Activated CD8-positive, alpha-beta memory T cell treated with anti-CD3 and anti-CD28 coated beads, Interleukin-2, amount 50 U/mL, for 24 hours (primary cell): ENCODE results near the gene AKAP1.
"Not testable (repeated sequence)": the region's sequence is repeated elsewhere in the genome, so short reads cannot be mapped to it uniquely, and the experiment has no call there.

Experiments
- DNase-seq: peaks from one replicate; pipeline ENCODE4 v3.0.0-alpha.2; 2020; ENCODE audit errors: extremely low read depth

Gene AKAP1

DNA sequence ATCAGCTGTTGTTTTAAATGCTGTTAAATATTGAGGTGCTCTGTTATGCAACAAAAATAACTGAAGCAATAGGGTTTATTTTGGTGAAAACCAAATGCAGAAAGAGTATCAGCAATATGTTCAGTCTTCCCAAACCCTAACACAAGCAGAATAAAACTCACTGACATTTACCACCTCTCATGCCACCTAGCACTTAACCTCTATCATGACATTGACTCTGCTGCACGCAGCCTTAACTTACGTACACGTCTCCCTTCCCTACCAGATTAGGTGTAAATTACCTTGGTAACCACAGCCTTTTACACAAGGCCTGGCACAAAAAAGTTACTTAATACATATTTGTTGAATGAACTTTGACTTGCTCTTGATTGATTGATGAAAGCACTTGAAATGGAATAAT, 9.9 kb upstream of the AKAP1 start:
- no peak for DNase-seq

DNA sequence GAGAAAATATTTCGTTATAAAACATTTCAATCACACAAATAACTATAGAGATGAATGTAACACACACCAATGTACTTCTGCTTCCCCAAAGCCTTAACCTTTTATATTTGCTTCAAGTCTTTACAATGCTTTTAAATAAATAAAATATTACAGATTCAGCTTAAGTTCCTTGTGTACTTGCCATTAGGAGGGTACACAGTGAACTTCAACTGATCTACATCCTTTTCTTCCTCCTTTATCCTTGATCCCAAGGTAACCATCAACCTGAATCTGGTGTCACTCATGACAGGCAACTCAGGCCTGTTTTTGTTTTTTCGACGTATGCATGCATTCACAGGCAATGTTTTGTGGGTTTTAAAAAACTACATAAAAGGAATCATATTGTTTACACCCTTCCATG, 9.3 kb upstream of the AKAP1 start:
- DNase-seq, result no peak

DNA sequence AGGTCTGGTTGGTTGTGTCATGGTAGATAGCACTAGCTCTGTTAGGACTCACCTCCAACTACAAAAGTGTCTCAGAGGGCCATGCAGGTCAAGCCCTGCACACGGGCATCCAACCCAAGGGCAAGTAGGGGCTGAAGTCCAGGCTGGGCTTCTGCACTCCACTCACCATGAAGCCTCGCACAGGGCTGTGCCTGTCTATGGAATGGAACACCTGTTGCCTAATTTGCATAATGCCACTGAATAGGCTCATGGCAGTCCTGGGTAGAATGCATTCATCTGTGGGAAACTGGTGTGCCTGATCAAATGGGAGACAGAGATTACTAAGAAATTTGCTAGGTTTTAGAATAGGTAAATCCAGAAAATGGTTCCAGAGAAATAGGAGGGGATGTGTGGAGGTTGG, 8.0 kb upstream of the AKAP1 start:
- DNase-seq, result no peak

DNA sequence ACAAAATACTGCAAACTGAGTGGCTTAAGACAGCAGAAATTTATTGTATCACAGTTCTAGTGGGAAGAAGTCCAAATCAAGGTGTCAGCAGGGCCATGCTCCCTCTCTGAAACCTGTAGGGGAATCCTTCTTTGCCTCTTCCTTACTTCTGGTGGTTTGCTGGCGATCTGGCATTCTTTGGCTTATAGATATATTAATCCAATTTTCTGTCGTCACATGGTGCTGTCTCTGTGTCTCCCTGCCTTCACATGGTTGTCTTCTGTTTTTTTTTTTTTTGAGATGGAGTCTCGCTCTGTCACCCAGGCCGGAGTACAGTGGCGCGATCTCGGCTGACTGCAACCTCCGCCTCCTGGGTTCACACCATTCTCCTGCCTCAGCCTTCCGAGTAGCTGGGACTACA, 6.8 kb upstream of the AKAP1 start:
- no peak for DNase-seq

DNA sequence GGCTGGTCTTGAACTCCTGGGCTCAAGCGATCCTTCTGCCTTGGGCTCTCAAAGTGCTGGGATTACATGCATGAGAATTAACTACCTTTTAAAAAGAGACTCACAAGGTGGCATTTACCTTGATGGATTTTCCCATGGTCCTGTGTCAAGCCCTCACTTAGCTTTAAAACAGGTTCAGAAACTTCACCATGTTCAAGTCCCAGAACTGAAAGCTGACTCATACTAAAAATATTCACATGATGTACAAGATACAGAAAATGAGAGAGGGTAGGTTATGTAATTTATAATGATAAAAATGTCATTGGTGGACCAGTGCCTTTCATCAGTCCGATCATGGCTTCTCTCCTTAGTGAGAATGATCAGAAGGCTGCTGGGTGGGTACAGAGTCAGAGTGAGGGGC, 4.3 kb upstream of the AKAP1 start:
- no peak for DNase-seq

DNA sequence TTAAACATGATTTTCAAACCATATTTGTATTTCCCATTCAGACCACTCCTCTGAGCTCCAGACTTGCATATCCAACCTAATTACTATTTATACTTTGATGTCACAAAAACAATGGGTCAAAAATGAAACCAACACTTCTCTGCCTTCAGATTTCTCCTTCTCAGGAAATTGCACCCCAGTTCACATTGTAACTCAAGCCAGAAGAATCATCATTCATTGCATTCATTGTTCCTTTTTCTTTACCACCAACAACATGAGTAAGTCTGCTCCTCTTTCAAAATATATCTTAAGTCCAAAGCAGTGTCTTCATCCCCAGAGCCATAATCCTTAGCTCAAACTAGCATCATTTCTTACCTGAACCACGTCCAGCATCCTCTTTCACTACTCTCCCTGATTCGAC, 2.6 kb upstream of the AKAP1 start:
- DNase-seq, result no peak

DNA sequence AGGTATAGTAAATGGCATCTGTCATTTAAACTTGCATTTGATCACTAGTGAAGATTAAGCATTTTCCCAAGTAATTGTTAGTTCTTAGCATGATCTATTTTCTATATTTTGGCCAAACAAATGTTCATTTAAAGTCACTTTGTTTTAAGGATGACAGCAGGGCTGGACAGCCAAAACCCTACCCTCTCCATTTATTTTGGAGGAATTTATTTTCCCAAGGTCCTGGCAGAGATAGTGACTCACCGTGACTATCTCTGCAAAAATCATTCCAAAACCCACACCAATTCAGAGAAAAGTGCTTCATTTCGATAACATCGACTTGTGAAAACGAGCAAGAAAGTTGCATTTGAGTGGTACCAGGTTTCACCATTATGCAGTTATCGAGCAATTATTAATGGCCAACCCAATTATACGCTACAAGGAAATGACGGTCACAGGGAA, 665 bp upstream of the AKAP1 start:
- DNase-seq, result no peak

DNA sequence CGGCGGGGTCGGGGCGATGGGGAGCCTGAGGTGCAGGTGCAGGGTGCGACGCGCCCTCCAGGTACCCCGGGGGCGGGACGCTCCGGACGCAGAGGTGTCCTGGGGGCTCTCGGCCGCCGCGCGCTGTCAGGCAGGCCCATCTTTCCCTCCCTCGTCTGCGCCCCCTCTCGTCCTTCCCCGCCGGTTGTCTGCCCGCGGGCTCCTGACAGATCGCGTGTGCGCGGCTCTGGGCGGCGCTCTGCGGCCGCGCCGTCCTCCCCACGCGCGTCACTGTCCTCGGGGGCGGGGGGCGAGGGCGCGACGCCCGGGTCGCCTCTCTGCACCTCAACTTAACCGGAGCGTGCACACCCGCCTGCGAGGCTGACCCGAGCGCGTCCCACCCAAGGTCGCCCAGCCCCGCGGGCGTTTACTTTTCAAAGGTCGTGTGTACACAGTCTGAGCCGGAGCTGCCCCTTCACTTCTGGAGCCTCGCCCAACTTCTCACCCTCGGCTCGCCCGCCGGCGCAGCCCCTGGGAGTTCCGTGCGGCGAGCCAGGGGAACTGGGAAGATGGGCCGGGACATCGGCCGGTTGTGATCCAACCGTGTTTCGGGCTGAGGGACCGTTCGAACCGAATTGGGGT, 512 bp downstream of the AKAP1 start:
- peak; percentile 14 for DNase-seq

DNA sequence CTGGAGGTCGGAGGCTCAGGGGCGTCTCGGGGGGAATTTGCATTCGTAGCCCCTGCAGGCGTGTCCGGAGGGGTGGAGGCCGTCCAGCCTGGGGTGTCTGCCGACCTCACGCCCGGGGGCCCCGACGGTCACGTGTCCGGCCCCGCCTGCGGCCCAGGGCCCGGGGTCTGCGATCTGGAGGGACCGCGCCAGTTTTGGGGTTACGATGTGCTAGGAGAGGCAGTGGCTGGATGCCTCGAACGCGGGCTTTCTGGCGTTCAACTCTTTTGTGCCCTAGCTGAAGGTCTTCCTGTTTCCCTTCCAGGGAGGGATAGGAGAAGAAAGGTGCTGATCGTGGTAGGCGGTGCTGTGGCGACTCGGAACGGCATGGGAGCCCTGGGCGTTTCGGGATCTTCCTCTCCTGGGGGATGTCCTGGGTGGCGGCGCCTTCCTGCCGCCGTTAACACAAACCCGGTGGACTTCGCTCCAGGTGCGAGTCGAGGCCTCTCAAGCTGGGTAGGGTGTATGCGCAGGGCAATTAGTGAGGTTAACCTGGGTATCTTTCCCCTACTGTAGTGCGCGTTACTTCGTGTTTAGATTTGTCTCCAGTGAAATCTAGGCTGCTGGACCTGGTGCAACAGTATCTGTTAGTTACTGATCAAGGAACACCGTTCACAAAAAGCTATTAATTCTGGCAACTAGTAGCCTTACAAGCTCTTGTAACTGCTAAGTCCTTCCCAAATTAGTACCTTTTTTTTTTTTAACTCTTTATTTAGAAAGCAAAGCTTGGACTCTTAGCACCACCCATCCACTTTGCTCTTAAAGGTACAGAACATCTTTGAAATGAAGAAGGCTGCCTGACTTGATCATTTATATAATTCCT, 1.3 kb downstream of the AKAP1 start:
- DNase-seq, result no peak

DNA sequence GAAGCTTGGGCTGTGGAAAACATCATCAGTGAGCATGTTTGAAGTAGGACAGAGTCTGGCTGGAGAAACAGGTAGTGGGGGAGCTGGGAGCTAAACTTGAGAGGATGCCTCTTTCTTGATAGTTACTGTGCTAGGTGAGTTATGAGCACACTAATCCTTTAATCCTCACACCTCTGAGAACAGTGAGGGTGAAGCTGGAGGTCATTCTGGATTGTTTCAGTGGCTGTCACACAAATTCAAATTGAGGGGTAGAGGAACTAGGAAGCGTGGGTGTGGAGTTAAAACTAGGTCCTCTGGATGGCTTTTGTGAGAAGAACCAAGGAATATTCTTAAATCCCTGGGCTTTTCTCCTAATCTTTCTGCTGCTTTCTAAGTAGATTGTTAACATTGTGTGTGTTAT, 3.3 kb downstream of the AKAP1 start:
- DNase-seq, result no peak

DNA sequence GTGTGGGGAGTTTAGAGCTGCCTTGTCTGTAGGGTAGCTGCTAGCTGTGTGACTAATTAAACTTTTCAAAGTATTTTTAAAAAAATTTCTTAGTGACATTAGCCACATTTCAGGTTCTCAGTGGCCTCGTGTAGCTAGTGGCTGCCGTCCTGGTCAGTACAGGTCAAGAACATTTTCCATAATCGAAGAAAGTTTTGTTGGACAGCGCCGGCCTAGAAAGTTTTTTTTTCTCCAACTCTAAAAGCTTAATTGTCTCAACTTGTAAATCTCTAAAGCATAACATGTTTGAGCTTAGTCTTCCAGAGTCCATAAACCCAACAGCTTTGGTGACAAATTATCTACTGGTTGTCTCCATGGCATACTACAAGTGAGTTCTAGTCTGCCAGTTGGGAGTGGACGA, 4.3 kb downstream of the AKAP1 start:
- DNase-seq, result no peak

DNA sequence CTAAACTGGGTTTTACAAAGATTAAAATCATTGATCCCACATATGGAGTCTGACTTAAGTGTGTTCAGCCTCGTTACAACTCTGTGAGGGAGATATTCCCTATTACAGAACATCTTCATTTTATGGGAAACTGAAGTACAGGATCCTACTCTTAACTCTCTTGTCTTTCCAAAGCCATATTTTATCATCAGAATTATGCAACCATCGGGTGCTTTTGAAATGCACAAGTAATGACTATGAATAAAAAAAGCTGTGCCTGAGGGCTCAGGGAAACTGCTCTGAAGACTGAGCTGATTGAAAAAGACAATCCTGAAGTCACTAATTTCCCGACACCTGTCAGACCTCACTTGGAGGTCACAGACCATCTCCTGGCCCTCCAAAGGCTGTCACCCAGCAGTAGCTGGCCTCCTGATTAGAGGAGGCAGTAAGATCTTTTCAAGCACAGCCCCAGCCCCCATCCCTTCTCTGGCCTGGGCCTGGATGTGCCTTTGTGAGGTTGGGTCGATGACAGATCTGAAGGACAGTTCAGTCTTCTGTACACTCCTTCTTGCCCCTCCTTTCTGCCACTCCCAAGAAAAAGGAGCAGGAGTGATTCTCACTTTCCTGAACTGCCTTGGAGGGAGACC, 5.6 kb downstream of the AKAP1 start:
- DNase-seq, result no peak

DNA sequence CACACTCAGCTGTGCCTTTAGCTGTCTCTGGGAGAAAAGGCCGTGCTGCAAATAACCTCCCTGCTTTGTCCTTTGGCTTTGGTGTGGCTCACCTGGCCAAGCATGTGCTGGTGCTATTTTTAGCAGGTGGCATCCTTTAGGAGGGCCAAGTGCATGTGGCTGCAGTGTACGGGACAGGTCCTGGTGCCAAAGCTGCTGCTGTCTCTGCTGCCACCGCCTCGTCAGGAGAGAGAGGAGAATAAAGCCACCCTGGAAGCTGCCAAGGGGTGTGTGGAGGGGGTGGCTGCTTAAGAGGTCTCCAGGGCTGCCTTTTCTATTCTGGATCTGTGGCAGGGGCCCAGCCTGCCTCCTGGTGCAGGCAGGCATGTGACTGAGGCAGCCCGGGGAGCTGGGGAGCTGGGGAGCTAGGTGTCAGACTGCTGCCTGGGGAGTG, 6.2 kb downstream of the AKAP1 start:
- no peak for DNase-seq

DNA sequence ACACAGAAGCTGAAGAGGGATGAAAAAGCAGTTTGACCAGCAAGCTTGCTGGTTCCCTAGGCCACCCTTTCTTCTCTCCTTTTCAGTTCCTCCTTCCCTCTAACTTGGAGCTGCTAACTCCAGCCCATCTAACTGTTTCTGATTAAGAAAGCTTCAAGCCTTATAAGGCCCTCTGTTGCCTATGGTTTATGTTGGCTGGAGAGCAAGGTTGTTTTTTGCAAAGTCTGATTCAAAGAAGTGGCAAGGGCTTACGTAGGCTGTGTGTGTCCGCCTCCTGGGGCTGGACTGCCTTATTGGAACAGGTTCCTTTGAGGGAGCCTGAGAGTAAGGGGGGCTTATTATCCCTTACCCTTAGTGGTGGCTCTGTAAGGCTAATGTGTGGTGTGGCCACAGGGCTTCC, 7.1 kb downstream of the AKAP1 start:
- DNase-seq, result no peak

DNA sequence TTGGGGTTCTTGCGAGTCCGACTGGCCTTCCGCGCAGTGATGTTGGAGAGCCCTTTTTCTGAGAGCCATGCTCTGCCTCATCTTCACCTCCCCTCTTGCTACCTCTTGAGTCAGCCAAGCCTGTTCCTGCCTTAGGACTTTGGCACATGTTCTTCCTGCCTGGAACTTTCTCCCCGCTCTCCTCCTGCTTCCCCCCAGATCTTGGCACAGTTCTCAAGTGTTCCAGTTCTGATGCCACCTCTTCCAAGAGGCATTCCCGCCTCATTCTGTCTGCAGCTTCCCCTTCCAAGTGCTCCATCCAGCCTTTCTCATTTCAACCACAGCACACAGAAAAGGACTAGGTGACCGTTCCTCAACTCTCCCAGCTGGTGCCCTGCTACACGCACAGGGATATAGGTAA, 7.7 kb downstream of the AKAP1 start:
- DNase-seq, result no peak

DNA sequence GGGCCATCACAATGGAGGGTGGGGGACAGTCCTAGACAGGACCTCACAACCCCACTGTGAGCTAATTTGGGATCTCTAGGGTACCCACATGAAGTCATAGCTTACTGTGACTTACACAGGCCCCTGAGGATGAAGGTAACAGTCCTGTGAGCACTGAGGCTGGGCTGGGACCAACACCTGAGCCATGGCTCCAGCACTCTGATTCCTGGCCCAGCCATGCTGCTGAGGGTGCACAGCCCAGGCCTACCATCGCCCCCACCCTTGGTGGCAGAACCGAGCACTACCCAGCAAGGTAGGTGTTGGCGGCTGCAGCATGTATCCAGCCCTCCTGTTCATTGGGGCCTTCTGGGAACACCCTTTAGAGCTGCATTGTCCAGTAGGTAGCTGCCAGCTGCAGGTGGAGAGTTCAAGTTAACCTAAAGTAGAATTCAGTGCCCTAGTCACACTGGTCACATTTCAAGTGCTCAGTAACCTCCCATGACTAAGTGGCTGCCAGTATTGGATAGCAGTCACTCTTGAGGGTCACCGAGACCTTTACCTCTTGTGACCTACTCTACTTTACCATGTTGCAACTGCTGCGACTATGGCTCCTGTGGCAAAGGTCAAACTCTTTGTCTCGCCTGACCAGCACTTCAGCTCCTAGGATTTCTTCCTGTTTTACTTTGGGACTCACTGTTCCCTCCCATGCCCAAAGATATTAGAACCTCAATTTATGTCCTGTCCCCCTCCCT, 11.6 kb downstream of the AKAP1 start:
- no peak for DNase-seq

DNA sequence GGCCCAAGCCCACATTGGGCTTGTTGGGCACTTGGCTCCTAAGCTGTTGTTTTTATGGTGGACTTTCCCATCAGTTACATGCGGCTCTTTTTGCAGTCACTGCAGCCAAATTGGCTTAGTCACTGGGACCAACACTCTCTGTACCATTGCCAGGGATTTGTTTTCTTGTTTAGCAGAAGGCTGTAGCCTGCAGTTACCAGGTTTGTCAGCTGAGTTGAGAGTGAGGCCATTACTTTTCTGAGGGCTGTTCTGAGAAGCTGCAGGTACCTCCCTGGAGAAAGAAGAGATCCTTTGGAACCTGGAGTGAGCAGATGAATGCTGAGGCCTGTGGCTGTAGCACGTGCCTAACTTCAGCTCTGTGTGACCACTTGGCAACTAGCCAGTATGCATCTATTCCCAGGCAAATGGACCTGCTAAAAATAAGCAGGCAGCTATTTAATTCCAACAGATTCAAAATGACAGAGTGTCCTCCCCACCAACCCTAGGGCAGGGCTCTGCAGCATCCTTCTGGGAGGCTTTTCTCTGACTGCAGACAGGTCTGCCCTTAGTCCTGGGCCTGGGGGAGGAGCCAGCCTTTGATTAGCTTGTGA, 12.9 kb downstream of the AKAP1 start:
- no peak for DNase-seq

DNA sequence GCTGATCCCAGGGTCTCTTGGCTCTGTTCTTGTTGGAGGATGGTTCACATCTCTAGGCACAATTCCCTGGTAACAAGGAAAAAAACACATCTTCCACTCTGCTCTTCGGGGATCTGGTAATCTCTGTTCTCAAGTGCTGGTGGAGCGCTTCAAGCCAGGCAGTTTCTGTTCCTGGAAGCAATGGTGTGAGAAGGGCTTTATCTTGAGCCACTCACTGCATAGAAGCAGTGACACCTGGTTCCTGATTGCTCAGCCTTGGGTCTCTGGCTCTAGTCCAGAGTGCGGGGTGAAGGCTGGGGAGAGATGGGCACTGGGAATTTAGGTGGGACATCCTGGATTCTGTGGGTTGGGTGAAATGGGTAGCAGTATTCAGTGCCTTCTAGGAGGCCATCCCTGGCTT, 14.1 kb downstream of the AKAP1 start:
- no peak for DNase-seq

DNA sequence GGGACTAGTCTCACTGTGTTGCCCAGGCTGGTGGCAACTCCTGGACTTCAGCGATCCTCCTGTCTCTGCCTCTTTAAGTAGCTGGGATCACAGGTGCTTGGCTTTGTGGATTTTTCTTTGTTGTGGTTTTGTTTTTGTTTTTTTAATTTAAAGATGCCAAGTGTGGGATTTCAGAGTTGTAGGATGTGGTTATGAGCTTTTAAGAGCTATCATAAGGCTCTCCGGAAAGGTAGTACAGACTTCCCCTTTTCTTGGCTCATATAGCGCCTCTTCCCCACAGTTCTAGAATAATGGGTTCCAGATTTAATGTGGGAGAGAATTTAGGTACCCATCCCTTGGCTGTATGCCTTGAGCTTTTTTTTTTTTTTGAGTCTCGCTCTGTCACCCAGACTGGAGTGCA, 17.1 kb downstream of the AKAP1 start:
- DNase-seq, result no peak

DNA sequence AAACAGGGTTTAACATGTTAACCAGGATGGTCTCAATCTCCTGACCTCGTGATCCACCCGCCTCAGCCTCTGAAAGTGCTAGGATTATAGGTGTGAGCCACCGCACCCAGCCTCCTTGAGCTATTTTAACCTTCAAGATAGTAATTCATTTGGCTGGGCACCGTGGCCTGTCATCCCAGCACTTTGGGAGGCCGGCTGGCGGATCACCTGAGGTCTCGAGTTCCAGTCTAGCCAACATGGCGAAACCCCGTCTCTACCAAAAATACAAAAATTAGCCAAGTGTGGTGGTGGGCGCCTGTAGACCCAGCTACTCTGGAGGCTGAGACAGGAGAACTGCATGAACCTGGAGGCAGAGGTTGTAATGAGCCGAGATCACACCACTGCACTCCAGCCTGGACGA, 17.6 kb downstream of the AKAP1 start:
- not testable (repeated sequence) for DNase-seq

DNA sequence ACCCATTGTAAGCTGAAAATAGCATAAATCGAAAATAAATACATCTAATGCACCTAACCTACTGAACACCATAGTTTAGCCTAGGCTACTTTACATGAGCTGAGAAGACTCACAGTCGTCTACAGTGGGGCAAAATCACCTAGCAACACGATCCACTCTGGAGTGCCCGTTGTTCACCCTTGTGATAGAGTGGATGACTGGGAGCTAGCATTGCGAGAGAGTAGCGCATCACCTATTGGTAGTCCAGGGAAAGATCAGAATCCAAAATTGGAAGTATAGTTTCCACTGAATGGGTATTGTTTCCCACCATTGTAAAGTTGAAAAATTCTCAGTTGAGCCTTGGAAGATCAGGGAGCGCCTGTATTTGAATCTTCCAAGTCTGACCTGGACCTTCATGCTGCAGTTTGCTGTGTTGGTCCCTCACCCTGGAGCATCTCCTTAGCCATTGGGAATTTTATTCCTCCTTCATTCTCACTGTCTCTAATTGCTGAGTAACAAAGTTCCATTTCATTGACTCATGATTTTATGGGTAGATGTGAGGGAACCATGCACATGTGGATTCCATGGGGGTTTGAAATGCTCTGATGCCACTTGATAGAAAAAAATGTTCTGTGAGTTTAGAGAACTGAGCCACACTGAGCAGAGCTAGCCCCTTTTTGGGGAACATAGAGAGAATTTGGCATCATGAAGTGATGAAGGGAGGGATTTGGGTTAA, 19.6 kb downstream of the AKAP1 start:
- DNase-seq, result no peak
